ENCODE data around the gene PLA2R1.

Gene PLA2R1

GRCh38 chr2:160077912-160078810, 15.7 kb upstream of the PLA2R1 start:
- no peak for TF ChIP-seq CTCF (conservative IDR thresholded peaks at IDR 0.05; ENCODE audit: low read depth, low read length)
- no peak for DNase-seq (ENCODE audit: low read depth)
- no peak overlapping the region for H3K4me3 ChIP-seq (ENCODE audit: low read depth, low read length)

DNA sequence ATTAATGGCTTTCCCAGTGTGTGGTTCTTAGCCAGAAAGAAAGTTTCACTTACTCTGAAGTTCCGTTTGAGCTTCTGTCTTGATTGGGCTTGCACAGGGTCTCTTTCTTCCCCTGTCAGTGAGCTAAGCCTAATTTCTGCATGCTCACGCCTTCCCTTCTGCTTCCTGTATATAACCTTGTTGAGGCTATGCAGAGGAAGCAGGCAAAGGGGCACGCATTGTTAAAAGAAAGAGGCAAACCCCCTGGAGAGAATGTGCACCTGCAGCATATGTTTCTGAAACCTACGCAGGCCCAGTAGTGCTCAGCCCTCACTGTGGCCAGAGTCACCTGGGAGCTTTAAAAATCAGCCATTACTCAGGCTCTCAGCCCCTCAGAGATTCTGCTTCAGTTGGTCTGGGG, 14.5 kb upstream of the PLA2R1 start:
- H3K4me3 ChIP-seq (ENCODE audit: low read depth, low read length): no peak overlapping the region
- no peak for TF ChIP-seq CTCF (conservative IDR thresholded peaks at IDR 0.05; ENCODE audit: low read depth, low read length)
- DNase-seq (ENCODE audit: low read depth): no peak

- no peak for DNase-seq (ENCODE audit: low read depth)
- no peak for TF ChIP-seq CTCF (conservative IDR thresholded peaks at IDR 0.05; ENCODE audit: low read depth, low read length)
- H3K4me3 ChIP-seq (ENCODE audit: low read depth, low read length): no peak overlapping the region
Measured at GRCh38 chr2:160076241-160076640, 13.8 kb upstream of the PLA2R1 start.

DNA sequence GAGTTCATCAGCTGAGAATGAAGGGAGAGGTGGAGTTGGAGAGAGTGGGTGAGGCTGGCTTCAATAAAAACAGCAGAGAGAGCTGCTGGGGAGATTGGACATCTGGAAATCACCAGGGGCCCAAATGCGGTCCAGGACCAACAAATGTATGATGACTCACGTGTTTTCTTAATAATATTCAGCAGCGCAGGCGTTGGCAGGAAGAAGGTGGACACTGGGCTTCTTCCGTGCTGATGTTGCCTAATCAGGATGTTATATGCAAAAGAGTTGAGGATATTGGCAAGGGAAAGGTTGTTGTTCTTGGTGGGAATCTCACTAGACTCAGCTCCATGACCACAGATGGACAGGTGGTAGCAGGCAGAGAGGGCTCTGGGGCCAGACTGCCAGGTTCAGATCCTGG, 12.8 kb upstream of the PLA2R1 start:
- DNase-seq (ENCODE audit: low read depth): peak; percentile 98
- no peak for TF ChIP-seq CTCF (conservative IDR thresholded peaks at IDR 0.05; ENCODE audit: low read depth, low read length)
- H3K4me3 ChIP-seq (ENCODE audit: low read depth, low read length): no peak overlapping the region

DNA sequence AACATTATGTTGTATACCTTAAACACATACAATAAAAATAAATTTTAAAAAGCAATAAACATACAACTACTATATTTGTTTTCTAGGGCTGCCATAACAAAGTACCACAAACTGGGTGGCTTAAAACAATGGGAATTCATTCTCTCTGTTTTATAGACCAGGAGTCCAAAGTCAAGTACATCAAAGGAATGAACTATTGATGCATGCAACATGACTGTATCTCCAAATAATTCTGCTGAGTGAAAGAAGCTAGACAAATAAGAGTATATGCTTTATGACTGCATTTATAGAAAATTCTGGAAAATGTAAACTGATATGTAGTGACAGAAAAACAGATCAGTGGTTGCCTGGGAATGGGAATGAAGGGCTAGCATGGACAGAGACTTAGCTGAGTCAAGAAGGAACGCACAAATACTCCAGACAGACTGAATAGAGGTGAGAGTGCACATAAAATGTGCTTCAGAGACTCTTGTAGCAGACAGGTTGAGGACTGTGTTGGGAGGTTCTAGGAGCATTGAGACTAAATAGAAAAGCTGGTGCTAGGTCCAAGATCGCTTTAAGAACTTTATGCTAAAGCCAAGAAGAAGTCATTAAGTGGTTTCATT, 11.0 kb upstream of the PLA2R1 start:
- DNase-seq (ENCODE audit: low read depth): peak; percentile 63
- no peak for TF ChIP-seq CTCF (conservative IDR thresholded peaks at IDR 0.05; ENCODE audit: low read depth, low read length)
- no peak overlapping the region for H3K4me3 ChIP-seq (ENCODE audit: low read depth, low read length)

DNA sequence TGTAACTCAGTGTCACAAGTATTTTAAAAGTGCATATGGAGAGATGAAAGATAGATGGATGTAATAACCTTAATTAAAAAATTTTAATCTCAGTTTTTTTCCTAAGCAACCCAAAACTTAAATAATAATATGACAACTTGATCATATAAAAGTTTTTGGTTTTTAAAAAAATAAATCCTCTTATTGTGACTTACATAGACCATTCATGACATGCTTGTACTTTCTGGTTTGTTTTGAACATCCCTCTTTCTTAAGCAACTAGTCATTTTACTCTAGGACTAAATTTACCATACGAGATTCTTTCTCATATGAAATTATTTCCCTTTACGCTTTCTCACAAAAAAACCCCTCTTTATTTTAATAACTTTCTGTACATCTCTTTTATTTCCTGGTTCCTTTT, 6.5 kb upstream of the PLA2R1 start:
- H3K4me3 ChIP-seq (ENCODE audit: low read depth, low read length): no peak overlapping the region
- no peak for DNase-seq (ENCODE audit: low read depth)
- no peak for TF ChIP-seq CTCF (conservative IDR thresholded peaks at IDR 0.05; ENCODE audit: low read depth, low read length)
